ENCODE measurements around the gene TTC31.

- TF ChIP-seq CTCF (IDR thresholded peaks at IDR 0.05), result no peak
- TF ChIP-seq POLR2AphosphoS5 (IDR thresholded peaks at IDR 0.05; ENCODE audit: low read depth, low read length), result no peak
These were observed 54.3 kb downstream of the TTC31 start for GRCh38 chr2:74537140-74537539.

Data from Panc1 (cell line).